GM13977 (cell line): Measurements from ENCODE around the gene EIPR1.

Source experiments
- DNase-seq: peaks from one replicate; pipeline ENCODE4 v3.0.0; 2012; ENCODE audit warnings: low spot score
- in situ Hi-C: fragments of 300-500 bp; cut with MboI; formaldehyde crosslinking; loops from one replicate; pipeline ENCODE4 v1.12.0; 2022; ENCODE audit warnings: low sequenced_read_pairs, low pct_unique_long_range_greater_than_20kb, mixed read lengths, inconsistent platforms; ENCODE audit not compliant: unreplicated experiment
- TF ChIP-seq, protein P1 (sequence below): IDR thresholded peaks from 2 replicates; pipeline ENCODE4 v1.5.1; 2012; ENCODE audit warnings: mild to moderate bottlenecking, control low read depth; ENCODE audit not compliant: insufficient read depth; ENCODE audit errors: extremely low read depth, missing control alignments

Gene EIPR1

DNA sequence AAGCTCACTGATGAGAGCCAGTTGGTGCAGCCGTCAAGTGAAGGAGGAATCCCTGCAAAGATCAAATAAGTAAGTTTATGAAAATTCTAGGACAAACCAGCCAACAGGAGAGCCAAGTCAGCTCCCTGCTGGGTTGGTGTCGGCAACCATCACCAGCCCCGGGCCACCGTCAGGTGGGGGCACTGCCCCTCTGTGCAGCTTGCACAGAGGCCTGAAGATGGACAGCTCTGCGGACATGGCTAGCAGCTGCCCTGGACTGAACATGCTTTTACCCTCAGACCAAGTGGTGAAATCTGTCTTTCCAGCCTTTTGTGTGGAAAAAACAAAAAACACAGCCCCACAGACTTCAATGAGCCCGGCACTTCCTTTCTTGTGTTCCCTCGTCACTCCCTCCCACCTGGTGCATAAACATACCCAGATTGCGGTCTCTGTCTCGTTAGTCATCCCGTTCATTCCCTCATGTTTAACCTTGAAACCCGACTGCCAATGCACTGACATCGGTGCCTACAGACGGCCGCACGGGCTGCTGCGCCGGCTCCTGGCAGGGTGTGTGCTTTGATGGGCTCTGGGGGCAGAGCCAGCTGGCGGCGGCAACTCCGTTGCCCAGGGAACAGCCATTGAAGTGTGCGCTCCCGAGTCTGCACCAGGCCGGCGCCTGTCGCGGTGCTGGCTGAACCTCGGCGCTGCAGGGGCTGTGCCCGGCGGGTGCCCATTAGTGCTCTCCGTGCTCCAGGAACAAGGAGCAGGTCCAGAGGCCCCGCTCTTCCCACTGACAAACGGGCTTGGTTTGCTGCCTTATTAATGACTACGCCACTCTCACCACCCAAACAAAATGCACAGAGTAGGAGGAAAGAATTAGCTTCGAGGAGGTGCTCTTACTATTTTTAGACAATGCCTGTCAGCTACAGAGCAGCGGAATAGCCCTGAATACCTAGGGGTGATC lies 95.3 kb downstream of the EIPR1 start:
- TF ChIP-seq, protein P1, sequence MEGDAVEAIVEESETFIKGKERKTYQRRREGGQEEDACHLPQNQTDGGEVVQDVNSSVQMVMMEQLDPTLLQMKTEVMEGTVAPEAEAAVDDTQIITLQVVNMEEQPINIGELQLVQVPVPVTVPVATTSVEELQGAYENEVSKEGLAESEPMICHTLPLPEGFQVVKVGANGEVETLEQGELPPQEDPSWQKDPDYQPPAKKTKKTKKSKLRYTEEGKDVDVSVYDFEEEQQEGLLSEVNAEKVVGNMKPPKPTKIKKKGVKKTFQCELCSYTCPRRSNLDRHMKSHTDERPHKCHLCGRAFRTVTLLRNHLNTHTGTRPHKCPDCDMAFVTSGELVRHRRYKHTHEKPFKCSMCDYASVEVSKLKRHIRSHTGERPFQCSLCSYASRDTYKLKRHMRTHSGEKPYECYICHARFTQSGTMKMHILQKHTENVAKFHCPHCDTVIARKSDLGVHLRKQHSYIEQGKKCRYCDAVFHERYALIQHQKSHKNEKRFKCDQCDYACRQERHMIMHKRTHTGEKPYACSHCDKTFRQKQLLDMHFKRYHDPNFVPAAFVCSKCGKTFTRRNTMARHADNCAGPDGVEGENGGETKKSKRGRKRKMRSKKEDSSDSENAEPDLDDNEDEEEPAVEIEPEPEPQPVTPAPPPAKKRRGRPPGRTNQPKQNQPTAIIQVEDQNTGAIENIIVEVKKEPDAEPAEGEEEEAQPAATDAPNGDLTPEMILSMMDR: no peak
- DNase-seq: no peak
- in situ Hi-C loops: no loop called here

DNA sequence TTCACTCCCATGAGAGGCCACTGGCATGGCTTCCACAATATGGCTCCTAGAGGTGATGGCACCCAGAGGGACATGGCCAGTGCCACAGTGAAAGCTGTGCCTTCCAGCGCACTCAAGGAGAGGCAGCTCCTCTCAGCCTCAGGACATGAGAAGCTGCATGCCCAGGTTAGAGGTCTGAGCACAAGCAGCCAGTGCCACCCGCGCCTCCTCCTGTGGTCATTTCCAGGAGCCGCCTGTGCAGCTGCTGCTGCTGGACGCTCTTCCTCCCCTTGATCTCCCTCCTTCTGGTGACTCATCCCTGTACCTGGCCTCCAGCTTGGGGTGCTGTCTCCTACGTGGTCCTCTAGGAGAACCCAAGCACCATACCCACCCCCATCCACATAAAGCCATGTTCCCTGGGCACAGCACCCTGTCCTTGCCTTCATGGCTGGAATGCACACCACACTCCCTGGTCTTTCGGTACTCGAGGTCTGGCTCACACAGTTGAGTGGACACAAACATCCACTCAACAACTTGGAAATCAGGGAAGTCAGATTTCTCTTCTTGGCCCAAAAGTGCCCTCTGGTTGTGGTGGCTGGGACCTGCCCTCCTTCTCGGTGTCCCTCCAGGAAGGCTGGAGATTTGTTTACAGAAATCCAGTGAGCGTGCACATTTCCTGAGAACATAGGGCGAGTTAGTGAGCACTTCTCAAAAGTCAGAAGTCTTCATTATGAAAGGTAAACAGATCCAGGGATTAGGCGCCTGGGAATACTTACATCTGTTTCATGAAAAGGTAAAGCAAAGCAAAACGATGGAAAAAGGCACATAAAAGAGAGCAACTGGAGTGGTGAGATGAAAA lies 96.7 kb downstream of the EIPR1 start:
- no peak for DNase-seq
- in situ Hi-C loops: no loop called here
- TF ChIP-seq, protein P1: no peak

- in situ Hi-C loops: no loop called here
- TF ChIP-seq, protein P1: no peak
- no peak for DNase-seq
Measured at GRCh38 chr2:3280197-3280596, 97.4 kb downstream of the EIPR1 start.

DNA sequence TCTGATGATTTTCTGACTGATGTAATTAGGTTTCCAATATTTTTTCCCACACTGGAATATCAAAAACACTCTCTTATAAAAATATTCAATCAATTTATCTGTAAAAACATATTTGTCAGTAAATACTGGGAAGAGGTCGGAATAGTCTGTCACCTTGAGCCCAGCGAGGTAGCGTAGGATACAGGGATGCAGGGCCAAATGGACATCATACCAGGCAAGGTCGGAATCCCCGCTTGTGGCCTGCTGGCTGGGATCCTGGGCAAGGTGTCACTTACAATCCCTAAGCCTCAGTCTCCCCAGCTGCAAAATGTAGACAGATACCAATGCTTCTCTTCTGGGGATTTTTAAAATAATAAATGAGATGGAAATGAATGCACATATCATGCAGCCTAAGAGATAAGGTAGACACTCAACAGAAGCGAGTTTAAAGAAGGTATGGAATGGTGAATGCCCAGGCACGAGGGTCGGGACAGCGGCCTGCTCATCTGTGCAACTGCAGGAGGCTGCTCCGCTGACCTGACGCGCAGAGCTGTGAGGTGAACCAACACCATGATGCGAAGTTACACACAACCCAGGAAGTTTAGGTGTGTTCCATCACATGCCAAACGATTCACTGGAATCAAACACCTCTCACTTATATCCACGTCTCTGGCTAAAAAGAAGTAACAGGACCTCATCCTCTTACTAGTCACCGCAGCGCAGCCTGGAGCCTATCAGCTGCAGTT lies 98.2 kb downstream of the EIPR1 start:
- in situ Hi-C loops: no loop called here
- TF ChIP-seq, protein P1: no peak
- DNase-seq: no peak

- no peak for DNase-seq
- in situ Hi-C loops: no loop called here
- TF ChIP-seq, protein P1: no peak
Measured at GRCh38 chr2:3278521-3279218, 98.9 kb downstream of the EIPR1 start.
